ENCODE measurements around the gene RPAP3. TPM values are rescaled to one million over a fixed set of nuclear protein-coding genes. Genes with fewer than 3 reads are reported as not detected.

Gene RPAP3
- total and polyA plus RNA-seq, 4 donors: 9.5 to 19.9 (median 14.9) TPM

- Histone ChIP-seq H3K36me3 (ENCODE audit: control insufficient read depth in 4 of 4, insufficient read depth in 4 of 4, low read length in 4 of 4) (peaks cover 4 to 18% (median 11%) of the 10 kb centered on the region in 4 donors), H3K9me3 (ENCODE audit: control insufficient read depth in 4 of 4, insufficient read depth in 3 of 4, low read length in 3 of 4) (no peaks in the 10 kb centered on the region), H3K4me1 (ENCODE audit: control insufficient read depth in 5 of 5, insufficient read depth in 5 of 5, low read length in 5 of 5) (no peaks in the 10 kb centered on the region), H3K27me3 (ENCODE audit: control insufficient read depth in 3 of 3, insufficient read depth in 3 of 3, low read length in 2 of 3) (no peaks in the 10 kb centered on the region), H3K9ac (ENCODE audit: insufficient read depth in 1 of 2, low read length in 2 of 2) (no peak overlapping the region), H3K27ac (ENCODE audit: low read depth in 1 of 2, low read length in 1 of 2) (no peak overlapping the region), H3K4me3 (no peak overlapping the region)
- no peak for ATAC-seq (ENCODE audit: insufficient read depth, low FRiP score)
- TF ChIP-seq, protein P1, sequence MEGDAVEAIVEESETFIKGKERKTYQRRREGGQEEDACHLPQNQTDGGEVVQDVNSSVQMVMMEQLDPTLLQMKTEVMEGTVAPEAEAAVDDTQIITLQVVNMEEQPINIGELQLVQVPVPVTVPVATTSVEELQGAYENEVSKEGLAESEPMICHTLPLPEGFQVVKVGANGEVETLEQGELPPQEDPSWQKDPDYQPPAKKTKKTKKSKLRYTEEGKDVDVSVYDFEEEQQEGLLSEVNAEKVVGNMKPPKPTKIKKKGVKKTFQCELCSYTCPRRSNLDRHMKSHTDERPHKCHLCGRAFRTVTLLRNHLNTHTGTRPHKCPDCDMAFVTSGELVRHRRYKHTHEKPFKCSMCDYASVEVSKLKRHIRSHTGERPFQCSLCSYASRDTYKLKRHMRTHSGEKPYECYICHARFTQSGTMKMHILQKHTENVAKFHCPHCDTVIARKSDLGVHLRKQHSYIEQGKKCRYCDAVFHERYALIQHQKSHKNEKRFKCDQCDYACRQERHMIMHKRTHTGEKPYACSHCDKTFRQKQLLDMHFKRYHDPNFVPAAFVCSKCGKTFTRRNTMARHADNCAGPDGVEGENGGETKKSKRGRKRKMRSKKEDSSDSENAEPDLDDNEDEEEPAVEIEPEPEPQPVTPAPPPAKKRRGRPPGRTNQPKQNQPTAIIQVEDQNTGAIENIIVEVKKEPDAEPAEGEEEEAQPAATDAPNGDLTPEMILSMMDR (IDR thresholded peaks at IDR 0.05; ENCODE audit: control extremely low read depth, extremely low read depth): no peak
- 37 to 76% methylated on average over 4 of the region's 4 CpGs for WGBS, 2 donors
- DNase-seq: no peak
Measured at GRCh38 chr12:47698055-47698454, 7.8 kb downstream of the RPAP3 start.

DNA sequence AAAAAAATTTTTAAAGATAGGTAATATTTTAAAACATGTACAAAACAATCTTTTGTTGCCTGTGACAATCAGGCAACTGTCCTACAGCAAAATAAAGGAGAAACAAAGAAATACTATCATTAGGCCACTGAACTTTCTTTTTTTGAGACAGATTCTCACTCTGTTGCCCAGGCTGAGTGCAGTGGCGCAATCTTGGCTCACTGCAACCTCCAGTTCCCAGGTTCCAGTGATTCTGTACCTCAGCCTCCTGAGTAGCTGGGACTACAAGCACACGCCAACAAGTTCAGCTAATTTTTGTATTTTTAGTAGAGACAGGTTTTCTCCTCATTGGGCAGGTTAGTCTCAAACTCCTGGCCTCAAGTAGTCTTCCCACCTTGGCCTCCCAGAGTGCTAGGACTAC is 16.6 kb downstream of the RPAP3 start:
- H3K27ac ChIP-seq (ENCODE audit: low read depth in 1 of 2, low read length in 1 of 2): no peak overlapping the region
- H3K27me3 ChIP-seq (ENCODE audit: control insufficient read depth in 3 of 3, insufficient read depth in 3 of 3, low read length in 2 of 3): no peaks in the 10 kb centered on the region
- no peak overlapping the region for H3K4me3 ChIP-seq
- H3K36me3 ChIP-seq (ENCODE audit: control insufficient read depth in 4 of 4, insufficient read depth in 4 of 4, low read length in 4 of 4): peaks cover 6 to 22% (median 9%) of the 10 kb centered on the region in 4 donors
- H3K4me1 ChIP-seq (ENCODE audit: control insufficient read depth in 5 of 5, insufficient read depth in 5 of 5, low read length in 5 of 5): no peaks in the 10 kb centered on the region
- whole genome bisulfite sequencing, 2 donors: 92 to 95% methylated on average over 2 of the region's 2 CpGs
- no peak overlapping the region for H3K9ac ChIP-seq (ENCODE audit: insufficient read depth in 1 of 2, low read length in 2 of 2)
- TF ChIP-seq, protein P1 (IDR thresholded peaks at IDR 0.05; ENCODE audit: control extremely low read depth, extremely low read depth): no peak
- no peak for ATAC-seq (ENCODE audit: insufficient read depth, low FRiP score)
- no peak for DNase-seq
- no peaks in the 10 kb centered on the region for H3K9me3 ChIP-seq (ENCODE audit: control insufficient read depth in 4 of 4, insufficient read depth in 3 of 4, low read length in 3 of 4)

- 93 to 95% methylated on average over 3 of the region's 3 CpGs for WGBS, 2 donors
- H3K9ac ChIP-seq (ENCODE audit: insufficient read depth in 1 of 2, low read length in 2 of 2): no peak overlapping the region
- TF ChIP-seq, protein P1 (IDR thresholded peaks at IDR 0.05; ENCODE audit: control extremely low read depth, extremely low read depth): no peak
- H3K27ac ChIP-seq (ENCODE audit: low read depth in 1 of 2, low read length in 1 of 2): no peak overlapping the region
- no peak for ATAC-seq (ENCODE audit: insufficient read depth, low FRiP score)
- peaks cover 6 to 21% (median 9%) of the 10 kb centered on the region in 4 donors for H3K36me3 ChIP-seq (ENCODE audit: control insufficient read depth in 4 of 4, insufficient read depth in 4 of 4, low read length in 4 of 4)
- H3K27me3 ChIP-seq (ENCODE audit: control insufficient read depth in 3 of 3, insufficient read depth in 3 of 3, low read length in 2 of 3): no peaks in the 10 kb centered on the region
- H3K4me1 ChIP-seq (ENCODE audit: control insufficient read depth in 5 of 5, insufficient read depth in 5 of 5, low read length in 5 of 5): no peaks in the 10 kb centered on the region
- no peak for DNase-seq
- H3K9me3 ChIP-seq (ENCODE audit: control insufficient read depth in 4 of 4, insufficient read depth in 3 of 4, low read length in 3 of 4): no peaks in the 10 kb centered on the region
- H3K4me3 ChIP-seq: no peak overlapping the region
Measured at GRCh38 chr12:47687636-47688035, 18.2 kb downstream of the RPAP3 start.

GRCh38 chr12:47686645-47687240 is 19.1 kb downstream of the RPAP3 start:
- no peak for ATAC-seq (ENCODE audit: insufficient read depth, low FRiP score)
- TF ChIP-seq, protein P1 (IDR thresholded peaks at IDR 0.05; ENCODE audit: control extremely low read depth, extremely low read depth): no peak
- Histone ChIP-seq H3K27ac (ENCODE audit: low read depth in 1 of 2, low read length in 1 of 2) (no peak overlapping the region), H3K36me3 (ENCODE audit: control insufficient read depth in 4 of 4, insufficient read depth in 4 of 4, low read length in 4 of 4) (peaks cover 2 to 16% (median 3%) of the 10 kb centered on the region in 4 donors), H3K27me3 (ENCODE audit: control insufficient read depth in 3 of 3, insufficient read depth in 3 of 3, low read length in 2 of 3) (no peaks in the 10 kb centered on the region), H3K4me3 (no peak overlapping the region), H3K4me1 (ENCODE audit: control insufficient read depth in 5 of 5, insufficient read depth in 5 of 5, low read length in 5 of 5) (no peaks in the 10 kb centered on the region), H3K9me3 (ENCODE audit: control insufficient read depth in 4 of 4, insufficient read depth in 3 of 4, low read length in 3 of 4) (no peaks in the 10 kb centered on the region), H3K9ac (ENCODE audit: insufficient read depth in 1 of 2, low read length in 2 of 2) (no peak overlapping the region)
- WGBS, 2 donors: 76% methylated on average over 4 of the region's 4 CpGs
- peak; percentile 33 to 71 (median 62) for DNase-seq

Data from lung (tissue), 12 donors.